Kidney (tissue), 14 donors: Measurements from ENCODE around the gene RCOR2. TPM values are rescaled to one million over a fixed set of nuclear protein-coding genes. Genes with fewer than 3 reads are reported as not detected.
A peak's percentile ranks its signal among the peaks of the same experiment; 100 is the strongest.

Experiments
- DNase-seq, 5 donors: peaks; one replicate each; pipeline ENCODE4 v3.0.0-alpha.2; 2013 to 2020
- FAIRE-seq: peaks from 2 replicates; lab custom pipeline; 2012; peaks lifted over from hg19 to GRCh38; lab: Jason Lieb, UNC
- H3K27ac ChIP-seq, 2 donors: one replicate each; pipeline ENCODE4 v1.7.0; 2013; ENCODE audit warnings: low read depth in 2 of 2, low read length in 2 of 2, inconsistent platforms in 1 of 2
- H3K27me3 ChIP-seq: one replicate; pipeline ENCODE4 v1.7.1; 2013; ENCODE audit warnings: low read length, inconsistent platforms; ENCODE audit not compliant: control insufficient read depth, insufficient read depth
- H3K36me3 ChIP-seq, 3 donors: one replicate each; pipeline versions ENCODE4 v1.7.0 to v1.7.1; 2013; ENCODE audit warnings: low read length in 3 of 3, control low read depth in 1 of 3, inconsistent platforms in 1 of 3; ENCODE audit not compliant: insufficient read depth in 3 of 3, control insufficient read depth in 2 of 3
- H3K4me1 ChIP-seq, 3 donors: one replicate each; pipeline versions ENCODE4 v1.7.0 to v1.7.1; 2013; ENCODE audit warnings: low read length in 3 of 3, inconsistent platforms in 1 of 3, low read depth in 1 of 3; ENCODE audit not compliant: control insufficient read depth in 2 of 3, insufficient read depth in 2 of 3
- H3K4me3 ChIP-seq, 3 donors: one replicate each; pipeline versions ENCODE4 v1.7.0 to v1.8.1; 2013; ENCODE audit warnings: low read length in 3 of 3, control low read depth in 1 of 3, inconsistent platforms in 1 of 3
- H3K9ac ChIP-seq, 3 donors: one replicate each; pipeline versions ENCODE4 v1.7.0 to v1.7.1; 2013; ENCODE audit warnings: low read length in 3 of 3, control low read depth in 1 of 3, inconsistent platforms in 1 of 3
- H3K9me3 ChIP-seq, 3 donors: one replicate each; pipeline versions ENCODE4 v1.7.0 to v1.7.1; 2013; ENCODE audit warnings: low read length in 3 of 3, control low read depth in 1 of 3, inconsistent platforms in 1 of 3; ENCODE audit not compliant: control insufficient read depth in 2 of 3, insufficient read depth in 1 of 3
- intact Hi-C: fragments of 100-400 bp; cut with DNase I; formaldehyde crosslinking; loops from one replicate; pipeline ENCODE4 v1.11.1; 2022
- polyA plus RNA-seq: library from polyadenylated mRNA; stranded (reverse); fragments of 350-450 nt; fragmentation: Illumina TruSeq; extraction: RNeasy Lipid Tissue Mini Kit (QIAGEN cat#74804); gene quantifications from one replicate; pipeline ENCODE4 v1.2.3, GENCODE V29; 2014; ENCODE audit warnings: low read depth, low replicate concordance; ENCODE audit not compliant: insufficient read depth
- total RNA-seq: library from RNA; stranded (reverse); fragmentation: NEBNext Ultra II Directional; extraction: Animal tissue kit (Norgen Biotek cat#: 25700); gene quantifications from one replicate; pipeline ENCODE4 v1.2.1, GENCODE V29; 2021
- TF ChIP-seq, protein P1 (sequence below): IDR thresholded peaks from 3 replicates; pipeline ENCODE4 v1.5.1; 2012; ENCODE audit warnings: mild to moderate bottlenecking, moderate library complexity, borderline replicate concordance; ENCODE audit not compliant: insufficient read depth; ENCODE audit errors: extremely low read depth
- donor health status: control.
- donor health status: control.
- donor health status: control.
- donor health status: control.
- donor health status: control.
- donor health status: DM: yes; HTN: yes; CAD: no.
- donor health status: Normal renal cell carcinoma (clear cell type).

RCOR2 gene
- total and polyA plus RNA-seq, 2 donors from 2014 or later = 0.76 to 0.86 TPM

DNA sequence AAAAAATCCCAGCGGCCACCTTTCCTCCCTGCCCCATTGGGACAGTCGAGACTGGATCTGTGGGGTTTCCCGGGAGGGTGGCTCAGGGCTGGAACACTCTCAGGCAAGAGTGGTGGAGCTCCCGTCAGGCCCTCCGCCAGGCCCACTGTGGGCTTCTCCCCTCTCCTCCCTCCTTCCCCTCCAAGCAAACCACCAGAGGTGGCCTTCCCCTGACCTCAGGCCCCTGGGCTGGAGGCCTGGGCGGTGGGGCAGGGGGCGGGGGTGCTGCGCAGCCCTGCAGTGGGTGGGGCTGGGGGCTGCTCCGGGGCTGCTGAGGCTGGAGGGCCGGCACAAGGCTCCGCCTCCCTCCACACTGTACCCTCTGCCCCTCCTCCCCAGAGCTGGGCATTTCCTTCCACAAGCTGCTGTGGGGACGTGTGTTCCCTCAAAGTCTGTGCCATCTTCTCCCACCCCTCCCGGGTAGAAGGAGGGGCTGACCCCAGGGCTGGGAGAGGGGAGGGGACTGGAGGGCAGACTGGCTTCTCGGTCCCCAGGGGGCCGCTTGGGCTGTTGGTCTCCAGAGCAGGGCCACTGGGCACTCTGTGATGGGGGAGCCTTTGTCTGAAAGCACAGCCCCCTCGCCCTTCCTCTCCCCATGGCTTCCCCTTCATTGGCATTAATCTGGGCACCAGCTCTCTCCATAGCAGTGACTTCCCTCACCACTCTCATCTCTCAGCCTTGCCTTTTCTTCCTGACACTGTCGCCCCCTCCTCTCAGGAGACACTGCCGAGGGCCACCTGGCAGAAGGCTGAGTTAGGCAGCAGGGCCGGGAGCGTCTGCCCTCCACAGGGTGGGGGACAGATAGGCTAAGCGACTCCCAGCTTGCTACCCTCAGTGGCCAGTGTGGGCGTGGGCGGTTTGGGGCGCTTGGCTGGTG lies 7.1 kb downstream of the RCOR2 start:
- TF ChIP-seq, protein P1, sequence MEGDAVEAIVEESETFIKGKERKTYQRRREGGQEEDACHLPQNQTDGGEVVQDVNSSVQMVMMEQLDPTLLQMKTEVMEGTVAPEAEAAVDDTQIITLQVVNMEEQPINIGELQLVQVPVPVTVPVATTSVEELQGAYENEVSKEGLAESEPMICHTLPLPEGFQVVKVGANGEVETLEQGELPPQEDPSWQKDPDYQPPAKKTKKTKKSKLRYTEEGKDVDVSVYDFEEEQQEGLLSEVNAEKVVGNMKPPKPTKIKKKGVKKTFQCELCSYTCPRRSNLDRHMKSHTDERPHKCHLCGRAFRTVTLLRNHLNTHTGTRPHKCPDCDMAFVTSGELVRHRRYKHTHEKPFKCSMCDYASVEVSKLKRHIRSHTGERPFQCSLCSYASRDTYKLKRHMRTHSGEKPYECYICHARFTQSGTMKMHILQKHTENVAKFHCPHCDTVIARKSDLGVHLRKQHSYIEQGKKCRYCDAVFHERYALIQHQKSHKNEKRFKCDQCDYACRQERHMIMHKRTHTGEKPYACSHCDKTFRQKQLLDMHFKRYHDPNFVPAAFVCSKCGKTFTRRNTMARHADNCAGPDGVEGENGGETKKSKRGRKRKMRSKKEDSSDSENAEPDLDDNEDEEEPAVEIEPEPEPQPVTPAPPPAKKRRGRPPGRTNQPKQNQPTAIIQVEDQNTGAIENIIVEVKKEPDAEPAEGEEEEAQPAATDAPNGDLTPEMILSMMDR = no peak
- Histone ChIP-seq H3K4me3 (no peak overlapping the region), H3K9me3 (no peaks in the 10 kb centered on the region), H3K36me3 (peaks cover 0 to 8% (median 7%) of the 10 kb centered on the region in 3 donors), H3K9ac (no peak overlapping the region), H3K4me1 (peaks cover 0 to 2% (median 0%) of the 10 kb centered on the region in 3 donors), H3K27ac (no peak overlapping the region), H3K27me3 (no peaks in the 10 kb centered on the region)
- intact Hi-C loops = no loop called here
- no peak for FAIRE-seq
- DNase-seq = peak in 4 of 5 donors; percentile 61 to 85 (median 70)

DNA sequence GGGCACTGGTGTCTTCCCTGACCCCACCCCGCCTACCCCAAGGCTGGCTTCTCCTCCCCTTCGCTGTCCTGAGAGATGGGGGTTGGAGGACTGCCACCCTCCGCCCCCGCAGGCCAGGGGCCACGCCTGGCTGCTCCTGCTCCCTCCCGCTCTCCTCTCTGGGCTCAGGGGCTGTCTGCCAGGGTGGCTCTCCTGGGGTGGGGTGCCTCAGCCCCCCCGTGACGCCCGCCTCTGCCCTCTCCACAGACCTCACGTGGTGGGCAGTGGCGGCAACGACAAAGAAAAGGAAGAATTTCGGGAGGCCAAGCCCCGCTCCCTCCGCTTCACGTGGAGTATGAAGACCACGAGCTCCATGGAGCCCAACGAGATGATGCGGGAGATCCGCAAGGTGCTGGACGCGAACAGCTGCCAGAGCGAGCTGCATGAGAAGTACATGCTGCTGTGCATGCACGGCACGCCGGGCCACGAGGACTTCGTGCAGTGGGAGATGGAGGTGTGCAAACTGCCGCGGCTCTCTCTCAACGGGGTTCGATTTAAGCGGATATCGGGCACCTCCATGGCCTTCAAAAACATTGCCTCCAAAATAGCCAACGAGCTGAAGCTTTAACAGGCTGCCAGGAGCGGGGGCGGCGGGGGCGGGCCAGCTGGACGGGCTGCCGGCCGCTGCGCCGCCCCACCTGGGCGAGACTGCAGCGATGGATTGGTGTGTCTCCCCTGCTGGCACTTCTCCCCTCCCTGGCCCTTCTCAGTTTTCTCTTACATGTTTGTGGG lies 8.1 kb downstream of the RCOR2 start:
- TF ChIP-seq, protein P1 = no peak
- Histone ChIP-seq H3K9me3 (no peaks in the 10 kb centered on the region), H3K27me3 (no peaks in the 10 kb centered on the region), H3K4me3 (no peak overlapping the region), H3K27ac (no peak overlapping the region), H3K9ac (no peak overlapping the region), H3K36me3 (peaks cover 2 to 15% (median 8%) of the 10 kb centered on the region in 3 donors), H3K4me1 (peaks cover 0 to 2% (median 0%) of the 10 kb centered on the region in 3 donors)
- FAIRE-seq (no peak), DNase-seq (peak in 4 of 5 donors; percentile 49 to 77 (median 58))
- intact Hi-C loops = no loop called here

DNA sequence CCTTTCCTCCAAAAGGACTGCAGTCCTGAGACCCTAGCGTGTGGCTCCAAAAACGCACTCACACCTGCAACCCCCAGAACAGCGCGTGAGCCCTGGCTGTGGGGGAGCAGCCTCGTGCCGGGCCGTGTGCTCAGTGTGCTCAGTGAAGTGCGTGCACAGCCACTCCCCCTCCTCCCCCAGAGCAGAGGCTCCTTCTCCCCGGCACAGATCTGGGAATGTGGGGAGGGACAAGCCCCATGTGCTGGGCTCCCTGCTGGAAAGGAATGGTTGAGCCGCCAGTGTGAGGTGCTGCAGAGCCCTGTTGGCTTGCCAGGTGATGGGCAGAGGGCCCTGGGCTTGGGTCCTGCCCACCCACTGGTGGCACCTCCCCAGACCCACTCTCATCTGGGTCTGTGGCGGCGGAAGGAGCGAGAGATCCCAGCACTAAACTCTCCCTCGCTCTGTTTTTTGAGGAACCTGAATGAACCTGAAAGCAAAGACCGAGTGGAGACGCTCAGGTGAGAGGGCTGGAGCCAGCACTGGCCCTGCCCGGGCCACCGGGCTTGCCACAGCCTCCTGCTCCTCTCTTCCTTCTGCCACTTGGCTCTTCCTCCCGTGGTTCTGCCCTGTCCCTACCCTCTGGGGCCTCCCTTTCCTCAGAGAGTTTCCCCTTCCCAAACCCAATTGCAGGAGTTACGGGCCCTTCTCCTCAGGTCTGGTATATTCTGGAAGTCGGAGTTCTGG lies 9.0 kb downstream of the RCOR2 start:
- FAIRE-seq = no peak
- peaks cover 2 to 20% (median 17%) of the 10 kb centered on the region in 3 donors for H3K36me3 ChIP-seq
- intact Hi-C loops = no loop called here

More for the DNA sequence above, 9.0 kb downstream of the RCOR2 start:
- Histone ChIP-seq H3K4me1 (peaks cover 0 to 2% (median 0%) of the 10 kb centered on the region in 3 donors), H3K27ac (no peak overlapping the region), H3K27me3 (no peaks in the 10 kb centered on the region), H3K9me3 (no peaks in the 10 kb centered on the region), H3K4me3 (no peak overlapping the region), H3K9ac (no peak overlapping the region)
- DNase-seq = peak in 4 of 5 donors; percentile 80 to 87 (median 87)
- TF ChIP-seq, protein P1 = no peak
